Colonic mucosa (tissue), 4 donors: ENCODE data around the gene H3-3A. TPM values are rescaled to one million over a fixed set of nuclear protein-coding genes. Genes with fewer than 3 reads are reported as not detected.

ENCODE experiments used
- DNase-seq: peaks from one replicate; pipeline ENCODE4 v3.0.0-alpha.2; 2020
- H3K27ac ChIP-seq: fragments of 200-600 bp; one replicate; pipeline ENCODE4 v1.8.0; 2021
- H3K27me3 ChIP-seq: fragments of 200-600 bp; one replicate; pipeline ENCODE4 v1.8.0; 2021
- H3K36me3 ChIP-seq: fragments of 200-600 bp; one replicate; pipeline ENCODE4 v1.8.0; 2021
- H3K4me1 ChIP-seq: fragments of 200-600 bp; one replicate; pipeline ENCODE4 v1.8.0; 2021; ENCODE audit warnings: mild to moderate bottlenecking
- H3K4me3 ChIP-seq: fragments of 200-600 bp; one replicate; pipeline ENCODE4 v1.8.0; 2021
- H3K9ac ChIP-seq, 2 donors: one replicate each; pipeline ENCODE4 v1.7.0; 2013; ENCODE audit warnings: control low read depth in 2 of 2, low read depth in 2 of 2, low read length in 2 of 2
- H3K9me3 ChIP-seq: fragments of 200-600 bp; one replicate; pipeline ENCODE4 v1.8.0; 2021
- intact Hi-C: fragments of 100-400 bp; cut with DNase I; formaldehyde crosslinking; loops from one replicate; pipeline ENCODE4 v1.14.1; 2022
- total RNA-seq, 2 donors: library from RNA; stranded (reverse); fragmentation: NEBNext Ultra II Directional in 1 of 2; extraction: Animal tissue kit (Norgen Biotek cat#: 25700) in 1 of 2; gene quantifications; one replicate each; pipeline ENCODE4 v1.2.1, GENCODE V29; 2021
- TF ChIP-seq, protein P1 (sequence below): fragments of 200-600 bp; IDR thresholded peaks from one replicate; pipeline ENCODE4 v1.8.0; 2022; ENCODE audit warnings: antibody characterized with exemption, mild to moderate bottlenecking
- donor health status: healthy.
- donor health status: DM: no; HTN: no; CAD: no.
- donor health status: DM: no; HTN: no; CAD: no.

Gene H3-3A
- total RNA-seq, 2 donors from 2014 or later = 680 to 810 TPM

DNA sequence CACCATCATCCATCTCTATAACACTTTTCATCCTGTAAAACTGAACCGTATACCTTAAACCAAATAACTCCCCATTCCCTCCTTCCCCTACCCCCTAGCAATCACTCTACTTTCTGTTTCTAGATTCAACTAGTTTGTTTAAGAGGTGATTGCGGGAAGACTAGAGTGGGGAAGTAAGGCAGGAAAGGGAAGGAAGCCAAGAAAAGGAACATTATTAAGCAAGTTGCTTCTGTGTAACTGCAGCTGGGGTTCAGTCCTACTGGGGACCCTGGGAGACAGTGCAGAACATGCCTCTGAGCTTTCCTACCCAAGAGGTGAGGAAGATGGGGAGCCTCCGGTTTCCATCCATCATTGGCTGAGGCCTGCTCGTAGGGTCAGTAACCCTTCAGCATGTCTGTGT is 28.9 kb upstream of the H3-3A start:
- intact Hi-C loops = no loop called here
- Histone ChIP-seq H3K36me3 (no peaks in the 10 kb centered on the region), H3K27me3 (no peaks in the 10 kb centered on the region), H3K9ac (no peak overlapping the region), H3K9me3 (no peaks in the 10 kb centered on the region), H3K4me1 (peaks cover 17% of the 10 kb centered on the region), H3K4me3 (no peak overlapping the region), H3K27ac (peak overlapping the region; percentile 42)
- DNase-seq = no peak
- TF ChIP-seq, protein P1, sequence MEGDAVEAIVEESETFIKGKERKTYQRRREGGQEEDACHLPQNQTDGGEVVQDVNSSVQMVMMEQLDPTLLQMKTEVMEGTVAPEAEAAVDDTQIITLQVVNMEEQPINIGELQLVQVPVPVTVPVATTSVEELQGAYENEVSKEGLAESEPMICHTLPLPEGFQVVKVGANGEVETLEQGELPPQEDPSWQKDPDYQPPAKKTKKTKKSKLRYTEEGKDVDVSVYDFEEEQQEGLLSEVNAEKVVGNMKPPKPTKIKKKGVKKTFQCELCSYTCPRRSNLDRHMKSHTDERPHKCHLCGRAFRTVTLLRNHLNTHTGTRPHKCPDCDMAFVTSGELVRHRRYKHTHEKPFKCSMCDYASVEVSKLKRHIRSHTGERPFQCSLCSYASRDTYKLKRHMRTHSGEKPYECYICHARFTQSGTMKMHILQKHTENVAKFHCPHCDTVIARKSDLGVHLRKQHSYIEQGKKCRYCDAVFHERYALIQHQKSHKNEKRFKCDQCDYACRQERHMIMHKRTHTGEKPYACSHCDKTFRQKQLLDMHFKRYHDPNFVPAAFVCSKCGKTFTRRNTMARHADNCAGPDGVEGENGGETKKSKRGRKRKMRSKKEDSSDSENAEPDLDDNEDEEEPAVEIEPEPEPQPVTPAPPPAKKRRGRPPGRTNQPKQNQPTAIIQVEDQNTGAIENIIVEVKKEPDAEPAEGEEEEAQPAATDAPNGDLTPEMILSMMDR = no peak

DNA sequence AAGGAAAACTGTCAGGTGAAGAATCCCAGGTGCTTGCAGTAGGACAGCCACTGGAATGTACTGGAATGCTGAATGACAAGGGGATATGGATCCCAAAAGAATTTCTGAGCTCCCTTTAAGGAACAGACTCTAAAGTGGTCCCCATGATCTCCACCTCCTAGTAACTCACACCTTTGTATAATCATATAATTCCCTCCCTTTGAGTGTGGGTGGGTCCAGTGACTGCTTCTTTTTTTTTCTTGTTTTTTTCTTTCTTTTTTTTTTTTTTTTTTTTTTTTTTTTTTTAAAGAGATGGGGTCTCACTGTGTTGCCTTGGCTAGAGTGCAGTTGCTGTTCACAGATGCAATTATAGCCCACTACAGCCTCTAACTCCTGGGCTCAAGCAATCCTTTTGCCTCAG is 28.5 kb upstream of the H3-3A start:
- Histone ChIP-seq H3K4me3 (no peak overlapping the region), H3K9ac (no peak overlapping the region), H3K9me3 (no peaks in the 10 kb centered on the region), H3K27ac (peak overlapping the region; percentile 42), H3K4me1 (peaks cover 15% of the 10 kb centered on the region), H3K27me3 (no peaks in the 10 kb centered on the region), H3K36me3 (no peaks in the 10 kb centered on the region)
- intact Hi-C loops = no loop called here
- DNase-seq = no peak
- TF ChIP-seq, protein P1 = no peak

GRCh38 chr1:226034482-226034881 is 28.0 kb upstream of the H3-3A start:
- peak; percentile 81 for DNase-seq
- TF ChIP-seq, protein P1 = no peak
- Histone ChIP-seq H3K4me3 (no peak overlapping the region), H3K27ac (peak overlapping the region; percentile 42), H3K36me3 (no peaks in the 10 kb centered on the region), H3K9ac (peak overlapping the region in 1 of 2 donors; percentile 60), H3K9me3 (no peaks in the 10 kb centered on the region), H3K4me1 (peaks cover 14% of the 10 kb centered on the region), H3K27me3 (no peaks in the 10 kb centered on the region)
- intact Hi-C loops = no loop called here

DNA sequence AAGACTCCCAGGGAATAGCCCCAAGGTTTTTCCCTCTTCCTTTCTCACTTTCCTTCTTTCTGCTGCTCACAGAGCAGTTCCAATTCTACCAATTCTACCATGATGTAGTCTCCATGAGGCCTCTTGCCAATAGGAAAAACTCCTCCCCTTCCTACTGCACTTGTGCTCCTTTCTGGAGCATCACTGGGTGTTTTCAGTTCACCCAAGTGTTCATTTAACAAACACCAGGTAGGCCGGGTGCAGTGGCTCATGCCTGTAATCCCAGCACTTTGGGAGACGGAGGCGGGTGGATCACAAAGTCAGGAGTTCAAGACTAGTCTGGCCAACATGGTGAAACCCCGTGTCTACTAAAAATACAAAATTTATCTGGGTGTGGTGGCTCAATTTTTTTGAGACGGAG is 26.6 kb upstream of the H3-3A start:
- no peaks in the 10 kb centered on the region for H3K9me3 ChIP-seq
- intact Hi-C loops = no loop called here

GRCh38 chr1:226038661-226039060 is 23.9 kb upstream of the H3-3A start:
- Histone ChIP-seq H3K9ac (no peak overlapping the region), H3K4me1 (peaks cover 6% of the 10 kb centered on the region), H3K9me3 (no peaks in the 10 kb centered on the region), H3K27ac (peak overlapping the region; percentile 53), H3K27me3 (no peaks in the 10 kb centered on the region), H3K36me3 (no peaks in the 10 kb centered on the region), H3K4me3 (no peak overlapping the region)
- intact Hi-C loops = no loop called here
- DNase-seq = no peak
- TF ChIP-seq, protein P1 = no peak

More for the DNA sequence above, 26.6 kb upstream of the H3-3A start:
- Histone ChIP-seq H3K9ac (no peak overlapping the region), H3K4me1 (peaks cover 6% of the 10 kb centered on the region), H3K27me3 (no peaks in the 10 kb centered on the region), H3K4me3 (no peak overlapping the region), H3K27ac (peak overlapping the region; percentile 32), H3K36me3 (no peaks in the 10 kb centered on the region)
- no peak for DNase-seq
- TF ChIP-seq, protein P1 = no peak
